GM12801 (cell line): Measurements from ENCODE around the gene M6PR.
"Not testable (repeated sequence)": the region's sequence is repeated elsewhere in the genome, so short reads cannot be mapped to it uniquely, and the experiment has no call there.

Source experiments
- TF ChIP-seq, protein P1 (sequence below): IDR thresholded peaks from one replicate; pipeline ENCODE4 v1.5.1; 2011; ENCODE audit warnings: control low read depth; ENCODE audit not compliant: insufficient read length; ENCODE audit errors: extremely low read depth

Gene M6PR

DNA sequence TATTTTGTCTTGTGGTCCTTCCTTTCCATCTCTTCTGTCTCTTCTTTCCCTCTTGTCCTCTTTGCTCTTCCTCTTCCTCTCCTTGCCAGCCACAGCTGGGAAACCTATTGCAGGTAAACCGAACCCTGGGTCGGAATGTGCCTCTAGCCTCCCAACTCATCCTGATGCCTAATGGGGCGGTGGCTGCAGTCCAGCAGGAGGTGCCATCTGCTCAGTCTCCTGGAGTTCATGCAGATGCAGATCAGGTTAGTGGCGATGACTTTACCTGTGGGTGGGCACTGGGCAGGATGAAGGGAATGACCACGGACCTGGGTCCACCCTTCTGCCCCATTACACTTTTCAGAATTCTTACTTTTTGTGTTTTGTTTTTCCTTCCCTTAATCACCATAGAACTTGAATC, 26.9 kb downstream of the M6PR start:
- TF ChIP-seq, protein P1, sequence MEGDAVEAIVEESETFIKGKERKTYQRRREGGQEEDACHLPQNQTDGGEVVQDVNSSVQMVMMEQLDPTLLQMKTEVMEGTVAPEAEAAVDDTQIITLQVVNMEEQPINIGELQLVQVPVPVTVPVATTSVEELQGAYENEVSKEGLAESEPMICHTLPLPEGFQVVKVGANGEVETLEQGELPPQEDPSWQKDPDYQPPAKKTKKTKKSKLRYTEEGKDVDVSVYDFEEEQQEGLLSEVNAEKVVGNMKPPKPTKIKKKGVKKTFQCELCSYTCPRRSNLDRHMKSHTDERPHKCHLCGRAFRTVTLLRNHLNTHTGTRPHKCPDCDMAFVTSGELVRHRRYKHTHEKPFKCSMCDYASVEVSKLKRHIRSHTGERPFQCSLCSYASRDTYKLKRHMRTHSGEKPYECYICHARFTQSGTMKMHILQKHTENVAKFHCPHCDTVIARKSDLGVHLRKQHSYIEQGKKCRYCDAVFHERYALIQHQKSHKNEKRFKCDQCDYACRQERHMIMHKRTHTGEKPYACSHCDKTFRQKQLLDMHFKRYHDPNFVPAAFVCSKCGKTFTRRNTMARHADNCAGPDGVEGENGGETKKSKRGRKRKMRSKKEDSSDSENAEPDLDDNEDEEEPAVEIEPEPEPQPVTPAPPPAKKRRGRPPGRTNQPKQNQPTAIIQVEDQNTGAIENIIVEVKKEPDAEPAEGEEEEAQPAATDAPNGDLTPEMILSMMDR: no peak

DNA sequence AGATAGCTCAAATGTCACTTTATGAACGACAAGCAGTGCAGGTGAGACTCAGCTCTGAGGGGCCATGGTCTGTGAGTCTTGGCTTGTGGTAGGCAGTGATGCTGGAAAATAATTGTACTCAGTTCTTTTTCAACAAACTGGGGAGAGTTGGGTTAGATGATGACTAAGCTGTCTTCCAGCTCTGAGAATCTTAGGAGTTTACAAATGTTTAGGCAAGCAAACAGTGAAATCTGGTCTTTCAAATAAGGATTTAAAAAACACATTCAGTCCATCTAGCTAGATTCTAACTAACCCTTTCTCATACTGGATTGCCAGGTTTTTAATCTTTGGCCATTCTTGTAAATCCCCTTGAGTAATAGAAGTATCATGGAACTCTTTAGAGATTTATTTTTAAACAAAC, 31.7 kb downstream of the M6PR start:
- TF ChIP-seq, protein P1: no peak

DNA sequence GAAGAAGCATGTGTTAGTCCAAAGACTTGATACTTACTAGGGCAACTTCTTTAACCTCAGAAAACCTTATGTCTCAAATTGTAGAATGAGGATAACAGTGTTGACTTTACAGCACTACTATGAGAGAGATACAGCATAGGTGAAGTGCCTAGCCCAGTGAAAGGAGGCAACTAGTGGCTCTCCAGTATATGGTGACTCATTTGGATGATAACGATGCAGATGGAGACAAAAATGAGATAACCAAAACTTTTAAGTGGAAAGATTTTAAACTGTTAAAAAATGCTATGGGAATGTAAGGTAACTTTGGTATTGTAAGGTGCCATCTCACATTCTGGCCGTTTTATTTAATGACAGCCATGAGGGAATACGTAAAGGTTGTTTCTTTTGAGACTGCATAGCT, 32.4 kb downstream of the M6PR start:
- TF ChIP-seq, protein P1: no peak

DNA sequence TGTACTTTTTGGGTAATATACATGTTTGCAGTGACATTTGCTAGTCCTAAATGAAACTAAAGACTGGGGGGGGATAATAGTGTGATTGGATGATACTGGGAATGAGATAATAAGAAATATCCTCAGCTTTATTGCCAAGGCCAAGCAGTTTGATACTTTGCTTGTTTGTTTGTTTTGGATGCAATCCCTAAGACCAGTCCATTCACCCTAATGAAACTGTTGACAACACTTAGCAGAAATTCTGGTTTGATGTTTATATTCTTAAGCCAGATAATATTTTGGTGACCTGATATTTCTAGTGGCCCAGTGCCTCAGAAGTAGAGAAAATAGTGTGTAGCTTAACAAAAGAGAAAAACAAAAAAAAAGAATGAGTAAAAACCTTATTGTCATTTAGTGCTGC, 33.3 kb downstream of the M6PR start:
- TF ChIP-seq, protein P1: no peak

DNA sequence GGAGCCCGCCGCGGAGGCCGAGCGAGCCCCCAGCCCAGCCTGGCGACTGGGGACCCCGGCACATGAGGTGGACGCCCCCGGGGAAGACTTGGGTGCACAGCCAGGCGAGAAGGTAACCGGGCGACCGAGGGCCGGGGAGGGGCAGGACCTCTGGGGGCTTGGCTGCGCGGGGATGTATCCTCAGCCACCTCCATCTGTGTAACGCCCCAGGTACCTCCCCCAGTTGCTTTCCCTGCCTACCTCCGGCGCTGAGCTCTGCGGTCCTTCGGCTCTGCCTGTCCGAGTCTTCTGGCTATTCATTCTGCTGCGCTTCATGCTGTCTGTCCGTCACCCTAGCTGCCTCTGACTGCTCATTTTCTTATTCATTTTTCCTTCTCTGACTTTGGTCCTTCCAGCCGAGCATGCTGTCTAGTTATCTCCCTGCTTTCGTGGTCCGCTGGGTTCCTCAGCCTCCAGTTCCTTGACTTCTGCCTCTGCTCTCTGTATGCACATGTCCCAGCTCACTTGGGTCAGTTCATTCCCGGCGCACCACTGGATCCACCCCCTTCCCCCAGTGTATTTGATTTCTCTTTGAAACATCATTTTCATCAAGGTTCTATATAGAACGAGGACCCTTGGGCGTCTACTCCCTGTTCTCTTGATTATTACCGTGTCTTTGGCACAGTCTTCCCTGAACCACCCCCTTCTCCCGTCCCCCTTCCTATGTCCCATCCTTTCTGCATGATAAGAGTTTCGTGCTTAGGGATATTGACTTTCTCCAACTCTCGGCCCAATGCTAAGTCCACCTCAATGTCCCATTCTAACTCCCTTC, 34.5 kb downstream of the M6PR start:
- TF ChIP-seq, protein P1: no peak

DNA sequence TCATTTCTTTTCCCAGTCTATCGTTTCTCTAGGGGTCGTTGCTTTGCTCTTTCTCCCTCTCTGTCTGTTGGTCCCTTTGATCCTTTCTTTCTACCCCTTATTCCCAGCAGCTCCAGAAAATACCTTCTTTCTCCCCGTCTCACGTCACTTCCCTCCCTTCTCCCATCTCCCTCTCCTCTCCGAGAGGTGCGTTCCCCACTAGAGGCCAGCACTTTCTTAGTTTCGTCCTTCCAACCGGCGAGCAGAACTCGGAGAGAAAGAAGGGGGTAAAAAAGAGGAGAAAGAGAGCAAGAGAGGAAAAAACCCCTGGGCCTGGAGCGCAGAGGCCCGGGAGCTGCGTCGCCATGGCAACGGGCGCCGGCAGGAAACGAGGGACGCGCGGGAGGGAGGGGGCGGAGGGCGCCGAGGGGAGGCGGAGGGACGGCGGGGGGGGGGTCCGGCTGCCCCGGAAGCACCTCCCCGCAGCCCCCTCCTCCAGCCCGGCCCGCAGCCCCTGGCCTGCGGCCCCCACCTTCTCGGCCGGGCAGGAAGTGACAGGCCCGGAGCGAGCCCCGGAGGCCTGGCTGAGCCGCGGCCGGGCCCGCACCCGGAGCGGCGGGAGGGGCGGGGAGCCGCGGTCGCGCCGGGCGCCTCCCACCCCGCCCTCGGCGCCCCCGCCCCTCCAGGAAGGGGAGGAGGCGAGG, 35.3 kb downstream of the M6PR start, which contains the start of gene PHC1:
PHC1 (plus strand) TSS at position 477 of the 683 bp plus-strand sequence. CDS start 3,169 bp downstream, outside the sequence.
- TF ChIP-seq, protein P1: not testable (repeated sequence)

DNA sequence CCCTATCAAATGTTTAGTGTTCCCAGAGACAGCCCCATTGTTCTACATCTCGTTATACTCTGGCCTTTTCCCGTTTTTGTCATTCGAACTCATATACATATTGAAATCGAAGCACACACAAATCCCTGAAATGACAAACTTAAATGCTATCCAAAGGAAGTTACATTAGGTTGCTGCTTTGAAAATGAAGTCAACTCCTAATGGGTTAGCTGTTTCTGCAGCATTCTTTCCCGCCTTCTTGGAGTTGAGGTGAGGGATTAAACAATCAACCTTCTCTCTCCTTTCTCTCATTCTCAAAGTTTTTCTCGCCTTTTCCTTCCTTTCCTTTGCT, 35.8 kb downstream of the M6PR start:
- TF ChIP-seq, protein P1: no peak
